Thyroid gland (tissue), 4 donors: ENCODE results near the gene SNCAIP.

Source experiments
- POLR2A ChIP-seq, 2 donors: fragments of 450-650 bp; IDR thresholded peaks; one replicate each; pipeline ENCODE4 v1.6.1; 2017; ENCODE audit warnings: antibody characterized with exemption in 2 of 2, mild to moderate bottlenecking in 2 of 2, moderate library complexity in 1 of 2
- TF ChIP-seq, protein P1 (sequence below), 6 experiments: fragments of 200-600 bp in 3 of 6; fragments of 450-650 bp in 3 of 6; sonication (generic) in 3 of 6; IDR thresholded peaks; one replicate each; pipeline ENCODE4 v1.5.1; 2016 to 2019; ENCODE audit warnings: antibody characterized with exemption in 6 of 6, mild to moderate bottlenecking in 2 of 6, inconsistent platforms in 1 of 6, moderate library complexity in 1 of 6

DNA sequence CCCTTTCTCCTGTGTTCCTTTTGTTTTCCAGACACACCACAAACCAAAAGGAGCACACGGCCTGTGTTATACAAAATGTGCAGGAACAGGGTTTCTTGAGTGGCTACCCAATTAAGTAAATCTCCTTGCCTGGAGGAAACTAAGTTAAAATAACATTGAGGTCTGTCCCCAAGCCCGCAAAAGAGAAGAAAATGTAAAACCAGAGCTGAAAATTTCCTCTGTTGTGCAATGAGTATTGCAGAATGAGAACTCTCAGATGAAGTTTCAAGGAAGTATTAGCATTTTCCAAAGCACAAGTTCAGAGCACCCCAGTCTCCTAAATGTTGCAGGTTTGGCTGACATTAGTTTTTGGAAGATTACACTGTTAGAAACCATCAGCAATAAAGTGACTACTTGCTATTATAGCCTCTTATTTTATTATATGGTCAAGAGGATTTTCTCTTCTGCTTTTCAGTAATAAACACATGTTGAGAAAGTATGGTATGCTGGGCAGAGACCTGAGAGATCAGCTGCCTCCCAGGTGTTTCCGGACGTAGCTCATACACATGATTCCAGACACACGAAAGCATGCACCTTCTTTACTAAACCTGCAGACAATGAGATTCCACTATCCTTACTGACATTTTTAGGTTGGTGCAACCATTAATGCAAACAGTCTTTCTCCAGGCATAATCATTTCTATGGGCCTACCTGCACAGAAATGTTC is 161.3 kb downstream of the SNCAIP start:
- TF ChIP-seq, protein P1, sequence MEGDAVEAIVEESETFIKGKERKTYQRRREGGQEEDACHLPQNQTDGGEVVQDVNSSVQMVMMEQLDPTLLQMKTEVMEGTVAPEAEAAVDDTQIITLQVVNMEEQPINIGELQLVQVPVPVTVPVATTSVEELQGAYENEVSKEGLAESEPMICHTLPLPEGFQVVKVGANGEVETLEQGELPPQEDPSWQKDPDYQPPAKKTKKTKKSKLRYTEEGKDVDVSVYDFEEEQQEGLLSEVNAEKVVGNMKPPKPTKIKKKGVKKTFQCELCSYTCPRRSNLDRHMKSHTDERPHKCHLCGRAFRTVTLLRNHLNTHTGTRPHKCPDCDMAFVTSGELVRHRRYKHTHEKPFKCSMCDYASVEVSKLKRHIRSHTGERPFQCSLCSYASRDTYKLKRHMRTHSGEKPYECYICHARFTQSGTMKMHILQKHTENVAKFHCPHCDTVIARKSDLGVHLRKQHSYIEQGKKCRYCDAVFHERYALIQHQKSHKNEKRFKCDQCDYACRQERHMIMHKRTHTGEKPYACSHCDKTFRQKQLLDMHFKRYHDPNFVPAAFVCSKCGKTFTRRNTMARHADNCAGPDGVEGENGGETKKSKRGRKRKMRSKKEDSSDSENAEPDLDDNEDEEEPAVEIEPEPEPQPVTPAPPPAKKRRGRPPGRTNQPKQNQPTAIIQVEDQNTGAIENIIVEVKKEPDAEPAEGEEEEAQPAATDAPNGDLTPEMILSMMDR (IDR thresholded peaks at IDR 0.05): no peak
- no peak for TF ChIP-seq POLR2A (IDR thresholded peaks at IDR 0.05)
